ENCODE results near the gene GALNT16.

GALNT16 gene

GRCh38 chr14:69333791-69334337 is 73.9 kb downstream of the GALNT16 start:
- in situ Hi-C loops (cut with MboI; ENCODE audit: low sequenced_read_pairs), result no loop called here

GRCh38 chr14:69334576-69334975 is 74.6 kb downstream of the GALNT16 start:
- in situ Hi-C loops (cut with MboI; ENCODE audit: low sequenced_read_pairs), result no loop called here

GRCh38 chr14:69335371-69335771 is 75.4 kb downstream of the GALNT16 start:
- in situ Hi-C loops (cut with MboI; ENCODE audit: low sequenced_read_pairs), result no loop called here

GRCh38 chr14:69337984-69338383 is 78.0 kb downstream of the GALNT16 start:
- in situ Hi-C loops (cut with MboI; ENCODE audit: low sequenced_read_pairs), result no loop called here

- in situ Hi-C loops (cut with MboI; ENCODE audit: low sequenced_read_pairs), result no loop called here
Observed at GRCh38 chr14:69339426-69339825, 79.5 kb downstream of the GALNT16 start.

GRCh38 chr14:69342928-69343525 is 83.1 kb downstream of the GALNT16 start:
- in situ Hi-C loops (cut with MboI; ENCODE audit: low sequenced_read_pairs), result no loop called here

GRCh38 chr14:69344171-69344570 is 84.2 kb downstream of the GALNT16 start:
- in situ Hi-C loops (cut with MboI; ENCODE audit: low sequenced_read_pairs), result no loop called here

- in situ Hi-C loops (cut with MboI; ENCODE audit: low sequenced_read_pairs), result no loop called here
Observed at GRCh38 chr14:69345402-69345801, 85.4 kb downstream of the GALNT16 start.

- in situ Hi-C loops (cut with MboI; ENCODE audit: low sequenced_read_pairs), result no loop called here
Observed at GRCh38 chr14:69346710-69347109, 86.8 kb downstream of the GALNT16 start.

- in situ Hi-C loops (cut with MboI; ENCODE audit: low sequenced_read_pairs), result no loop called here
Observed at GRCh38 chr14:69349091-69349777, 89.3 kb downstream of the GALNT16 start.

- in situ Hi-C loops (cut with MboI; ENCODE audit: low sequenced_read_pairs), result no loop called here
Observed at GRCh38 chr14:69350892-69351291, 90.9 kb downstream of the GALNT16 start.

- in situ Hi-C loops (cut with MboI; ENCODE audit: low sequenced_read_pairs), result no loop called here
Observed at GRCh38 chr14:69351385-69351784, 91.4 kb downstream of the GALNT16 start.

GRCh38 chr14:69351911-69352310 is 92.0 kb downstream of the GALNT16 start:
- in situ Hi-C loops (cut with MboI; ENCODE audit: low sequenced_read_pairs), result no loop called here

- in situ Hi-C loops (cut with MboI; ENCODE audit: low sequenced_read_pairs), result no loop called here
Observed at GRCh38 chr14:69353168-69353567, 93.2 kb downstream of the GALNT16 start.

- in situ Hi-C loops (cut with MboI; ENCODE audit: low sequenced_read_pairs), result no loop called here
Observed at GRCh38 chr14:69354383-69355153, 94.6 kb downstream of the GALNT16 start.

GRCh38 chr14:69355154-69355597 is 95.2 kb downstream of the GALNT16 start:
- in situ Hi-C loops (cut with MboI; ENCODE audit: low sequenced_read_pairs), result no loop called here

- in situ Hi-C loops (cut with MboI; ENCODE audit: low sequenced_read_pairs), result no loop called here
Observed at GRCh38 chr14:69355607-69356281, 95.8 kb downstream of the GALNT16 start.

- in situ Hi-C loops (cut with MboI; ENCODE audit: low sequenced_read_pairs), result no loop called here
Observed at GRCh38 chr14:69356903-69357543, 97.1 kb downstream of the GALNT16 start.

- in situ Hi-C loops (cut with MboI; ENCODE audit: low sequenced_read_pairs), result no loop called here
Observed at GRCh38 chr14:69357544-69358200, 97.7 kb downstream of the GALNT16 start.
